Measurements from ENCODE around the gene JPH2. TPM values are rescaled to one million over a fixed set of nuclear protein-coding genes. Genes with fewer than 3 reads are reported as not detected.
A peak's percentile ranks its signal among the peaks of the same experiment; 100 is the strongest.

JPH2 gene
- total RNA-seq, 2 donors from 2014 or later = 131 to 168 TPM

- peaks cover 33% of the 10 kb centered on the region for H3K36me3 ChIP-seq
- DNase-seq (ENCODE audit: low spot score) = no peak
- TF ChIP-seq CTCF (IDR thresholded peaks at IDR 0.05) = no peak
- H3K9me3 ChIP-seq = no peaks in the 10 kb centered on the region
- H3K27ac ChIP-seq = peak overlapping the region; percentile 67 to 97
- peak overlapping the region in 1 of 2 donors; percentile 5 for H3K4me3 ChIP-seq
- H3K27me3 ChIP-seq = no peaks in the 10 kb centered on the region
- H3K4me1 ChIP-seq = peaks cover 0 to 56% of the 10 kb centered on the region in 2 donors
Observed at GRCh38 chr20:44176833-44177534, 10.0 kb downstream of the JPH2 start.

- Histone ChIP-seq H3K4me1 (peaks cover 0 to 62% of the 10 kb centered on the region in 2 donors), H3K36me3 (peaks cover 38% of the 10 kb centered on the region), H3K27me3 (no peaks in the 10 kb centered on the region), H3K9me3 (no peaks in the 10 kb centered on the region), H3K27ac (peak overlapping the region; percentile 67 to 97), H3K4me3 (no peak overlapping the region)
- no peak for DNase-seq (ENCODE audit: low spot score)
- no peak for TF ChIP-seq CTCF (IDR thresholded peaks at IDR 0.05)
Observed at GRCh38 chr20:44174996-44175765, 11.8 kb downstream of the JPH2 start.

GRCh38 chr20:44173846-44174245 is 13.1 kb downstream of the JPH2 start:
- Histone ChIP-seq H3K27ac (no peak overlapping the region), H3K4me1 (peaks cover 0 to 55% of the 10 kb centered on the region in 2 donors), H3K4me3 (no peak overlapping the region), H3K9me3 (no peaks in the 10 kb centered on the region), H3K27me3 (no peaks in the 10 kb centered on the region), H3K36me3 (peaks cover 38% of the 10 kb centered on the region)
- no peak for TF ChIP-seq CTCF (IDR thresholded peaks at IDR 0.05)
- DNase-seq (ENCODE audit: low spot score) = no peak

GRCh38 chr20:44173116-44173515 is 13.9 kb downstream of the JPH2 start:
- Histone ChIP-seq H3K27ac (peak overlapping the region in 1 of 2 donors; percentile 4), H3K4me1 (peaks cover 0 to 55% of the 10 kb centered on the region in 2 donors)
- no peak for DNase-seq (ENCODE audit: low spot score)

GRCh38 chr20:44172572-44172950 is 14.4 kb downstream of the JPH2 start:
- DNase-seq (ENCODE audit: low spot score) = no peak
- Histone ChIP-seq H3K27ac (peak overlapping the region in 1 of 2 donors; percentile 4), H3K27me3 (no peaks in the 10 kb centered on the region), H3K9me3 (no peaks in the 10 kb centered on the region), H3K4me1 (peaks cover 0 to 59% of the 10 kb centered on the region in 2 donors), H3K36me3 (peaks cover 38% of the 10 kb centered on the region), H3K4me3 (no peak overlapping the region)
- TF ChIP-seq CTCF (IDR thresholded peaks at IDR 0.05) = no peak

More at GRCh38 chr20:44173116-44173515, 13.9 kb downstream of the JPH2 start:
- H3K9me3 ChIP-seq = no peaks in the 10 kb centered on the region
- no peak for TF ChIP-seq CTCF (IDR thresholded peaks at IDR 0.05)
- H3K27me3 ChIP-seq = no peaks in the 10 kb centered on the region
- H3K4me3 ChIP-seq = no peak overlapping the region
- H3K36me3 ChIP-seq = peaks cover 38% of the 10 kb centered on the region
